Natural killer cell treated with Interleukin-12 subunit alpha and Interleukin-12 subunit beta and Interleukin-15 and Interleukin-18, amount 100 ng/mL, for 72 hours (primary cell): ENCODE data around the gene RNFT2. TPM values are rescaled to one million over a fixed set of nuclear protein-coding genes. Genes with fewer than 3 reads are reported as not detected.

Experiments used
- ATAC-seq, 2 donors: fragments of 150-1000 bp; cut with Tn5 transposase in 1 of 2; sonication (Bioruptor Pico), chemical (Tn5 transposase) in 1 of 2; 2 replicates each; pipeline ENCODE4 v1.10.0; 2021
- DNase-seq: peaks from one replicate; pipeline ENCODE4 v3.0.0; 2022; ENCODE audit warnings: low spot score
- H3K27ac Mint-ChIP-seq, 2 donors: 1 replicate in 1 of 2; 2 replicates in 1 of 2; pipeline ENCODE4 v1.8.0; 2022; ENCODE audit warnings: mixed read lengths in 2 of 2, mild to moderate bottlenecking in 1 of 2, moderate library complexity in 1 of 2
- H3K27me3 Mint-ChIP-seq, 2 donors: 1 replicate in 1 of 2; 2 replicates in 1 of 2; pipeline ENCODE4 v1.8.0; 2022; ENCODE audit warnings: mixed read lengths in 2 of 2
- H3K36me3 Mint-ChIP-seq: one replicate; pipeline ENCODE4 v1.8.0; 2022; ENCODE audit warnings: mixed read lengths
- H3K4me1 Mint-ChIP-seq, 2 donors: 1 replicate in 1 of 2; 2 replicates in 1 of 2; pipeline ENCODE4 v1.8.0; 2022; ENCODE audit warnings: low read depth in 2 of 2, mixed read lengths in 2 of 2, mild to moderate bottlenecking in 1 of 2
- H3K4me3 Mint-ChIP-seq: one replicate; pipeline ENCODE4 v1.8.0; 2022; ENCODE audit warnings: mixed read lengths
- H3K9me3 Mint-ChIP-seq: 2 replicates; pipeline ENCODE4 v1.8.0; 2022; ENCODE audit warnings: mixed read lengths
- total RNA-seq, 2 donors: library from RNA; stranded (reverse); gene quantifications; one replicate each; pipeline ENCODE4 v1.2.3, GENCODE V29; 2022

RNFT2 gene
- total RNA-seq, 2 donors from 2014 or later, result 17.2 to 18.3 TPM

DNA sequence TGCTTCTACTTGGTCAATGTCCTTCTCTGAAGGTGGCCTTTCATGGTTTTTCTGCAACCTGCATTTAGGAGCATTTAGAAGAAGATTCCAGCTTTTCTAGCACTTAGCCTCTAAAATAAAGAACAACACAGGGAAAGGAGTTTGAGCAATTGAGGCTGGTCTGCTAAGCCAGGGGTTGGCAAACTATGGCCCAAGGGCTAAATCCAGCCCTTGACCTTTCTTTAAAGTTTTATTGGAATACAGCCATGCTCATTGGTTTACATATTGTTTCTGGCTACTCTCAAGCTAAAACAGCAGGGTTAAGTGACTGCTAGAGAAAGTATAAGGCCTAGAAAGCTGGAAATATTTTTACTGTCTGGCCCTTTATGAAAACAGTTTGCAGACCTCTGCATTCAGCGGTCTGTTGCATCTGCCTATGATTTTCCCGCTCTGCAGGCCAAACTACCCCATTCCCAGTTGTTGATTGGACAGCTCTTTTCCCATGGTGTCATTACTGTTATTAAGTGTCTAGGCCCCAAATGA lies 39.5 kb upstream of the RNFT2 start:
- no peak overlapping the region for H3K27ac Mint-ChIP-seq
- H3K4me1 Mint-ChIP-seq, result peaks cover 3 to 10% of the 10 kb centered on the region in 2 donors
- no peak overlapping the region for H3K4me3 Mint-ChIP-seq
- ATAC-seq (no peak), DNase-seq (no peak)
- H3K36me3 Mint-ChIP-seq, result no peaks in the 10 kb centered on the region
- no peaks in the 10 kb centered on the region for H3K9me3 Mint-ChIP-seq
- peaks cover 21 to 31% of the 10 kb centered on the region in 2 donors for H3K27me3 Mint-ChIP-seq

DNA sequence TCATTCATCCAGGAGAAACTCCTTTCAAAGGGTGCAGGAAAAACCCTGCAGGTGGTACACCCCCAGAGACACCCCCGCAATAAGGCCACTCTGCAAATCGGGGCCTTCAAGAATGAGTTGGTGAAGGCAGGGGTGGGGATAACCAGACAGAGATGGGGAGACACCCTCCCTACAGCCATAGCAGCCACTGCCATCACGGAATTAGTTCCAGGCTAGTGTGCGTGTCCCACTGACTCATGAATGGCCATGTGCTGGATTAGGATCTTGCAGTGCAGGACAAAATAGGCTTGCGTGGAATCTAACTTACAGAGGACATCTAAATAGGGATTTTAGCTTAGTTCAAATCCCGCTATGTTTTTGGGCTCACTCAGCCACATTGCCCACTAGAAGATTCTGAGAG lies 38.0 kb upstream of the RNFT2 start:
- no peaks in the 10 kb centered on the region for H3K9me3 Mint-ChIP-seq
- H3K4me3 Mint-ChIP-seq, result no peak overlapping the region
- DNase-seq (no peak), ATAC-seq (no peak)
- peaks cover 12 to 20% of the 10 kb centered on the region in 2 donors for H3K27me3 Mint-ChIP-seq
- H3K36me3 Mint-ChIP-seq, result no peaks in the 10 kb centered on the region
- peaks cover 3 to 6% of the 10 kb centered on the region in 2 donors for H3K4me1 Mint-ChIP-seq
- no peak overlapping the region for H3K27ac Mint-ChIP-seq

DNA sequence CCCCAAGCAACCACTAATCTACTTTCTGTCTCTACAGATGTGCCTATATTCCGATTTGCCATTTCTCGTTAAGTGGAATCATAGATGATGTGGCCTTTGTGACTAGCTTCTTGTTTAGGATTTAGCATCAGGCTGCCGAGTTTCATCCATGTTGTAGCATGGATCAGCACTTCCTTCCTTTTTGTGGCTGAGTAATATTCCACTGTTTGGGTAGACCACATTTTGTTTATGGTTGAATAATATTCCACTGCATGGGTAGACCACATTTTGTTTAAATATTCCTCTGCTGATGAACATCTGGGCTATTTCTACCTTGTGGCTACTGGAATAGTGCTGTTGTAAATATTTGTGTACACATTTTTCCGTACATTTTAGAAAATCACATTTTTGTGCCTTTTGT lies 36.7 kb upstream of the RNFT2 start:
- Mint-ChIP-seq H3K36me3 (no peaks in the 10 kb centered on the region), H3K27me3 (peaks cover 7 to 14% of the 10 kb centered on the region in 2 donors), H3K27ac (no peak overlapping the region)

DNA sequence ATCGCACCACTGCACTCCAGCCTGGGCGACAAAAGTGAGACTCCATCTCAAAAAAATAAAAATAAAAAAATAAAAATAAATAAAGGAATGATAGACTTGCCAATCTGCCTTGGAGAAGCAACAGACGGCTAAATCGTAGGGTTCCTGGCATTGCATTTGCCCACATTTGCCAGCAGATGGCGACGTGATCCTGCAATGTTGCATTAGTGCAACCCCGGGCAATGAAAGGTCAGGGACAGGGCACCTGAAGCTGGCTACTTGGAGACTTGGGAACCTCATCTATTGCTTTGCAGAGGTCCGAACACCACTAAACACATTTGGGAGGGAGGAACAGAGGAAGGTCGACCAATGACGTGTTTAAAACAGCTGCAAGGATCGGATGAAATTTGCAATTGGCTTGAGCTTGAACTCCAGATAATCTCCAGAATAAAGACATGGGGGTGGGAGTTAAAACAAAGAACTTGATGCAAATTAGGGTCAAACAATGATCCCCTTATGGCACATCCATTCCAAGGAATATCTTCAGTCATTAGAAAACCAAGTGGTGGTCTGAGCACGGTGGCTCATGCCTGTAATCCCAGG lies 34.8 kb upstream of the RNFT2 start:
- Mint-ChIP-seq H3K36me3 (no peaks in the 10 kb centered on the region), H3K4me3 (no peak overlapping the region), H3K4me1 (peaks cover 3 to 5% of the 10 kb centered on the region in 2 donors), H3K9me3 (no peaks in the 10 kb centered on the region), H3K27me3 (peaks cover 4 to 16% of the 10 kb centered on the region in 2 donors), H3K27ac (no peak overlapping the region)
- peak; percentile 75 for DNase-seq
- peak; percentile 64 to 75 for ATAC-seq

More for the DNA sequence above, 36.7 kb upstream of the RNFT2 start:
- Mint-ChIP-seq H3K4me3 (no peak overlapping the region), H3K4me1 (peaks cover 3 to 5% of the 10 kb centered on the region in 2 donors), H3K9me3 (no peaks in the 10 kb centered on the region)
- no peak for DNase-seq
- no peak for ATAC-seq

DNA sequence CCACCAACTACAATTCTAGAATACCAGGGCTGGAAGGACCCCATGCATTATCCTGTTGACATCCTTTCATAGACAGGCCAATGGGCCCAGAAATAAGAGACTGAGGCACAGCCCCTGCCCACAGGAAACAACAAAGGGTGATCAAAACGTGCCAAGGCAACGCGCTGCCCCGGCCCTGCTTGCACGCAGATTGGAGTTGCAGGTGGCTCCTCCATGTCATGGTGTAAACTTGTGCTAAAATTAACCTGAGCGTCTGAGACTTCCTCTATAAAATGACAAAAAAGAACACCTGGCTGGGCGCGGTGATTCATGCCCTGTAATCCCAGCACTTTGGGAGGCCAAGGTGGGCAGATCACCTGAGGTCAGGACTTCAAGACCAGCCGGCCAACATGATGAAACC lies 30.4 kb upstream of the RNFT2 start:
- no peaks in the 10 kb centered on the region for H3K9me3 Mint-ChIP-seq
- no peak overlapping the region for H3K27ac Mint-ChIP-seq
- H3K4me3 Mint-ChIP-seq, result no peak overlapping the region
- DNase-seq (no peak), ATAC-seq (no peak)
- H3K4me1 Mint-ChIP-seq, result peaks cover 12 to 14% of the 10 kb centered on the region in 2 donors
- peaks cover 14 to 23% of the 10 kb centered on the region in 2 donors for H3K27me3 Mint-ChIP-seq
- H3K36me3 Mint-ChIP-seq, result no peaks in the 10 kb centered on the region

DNA sequence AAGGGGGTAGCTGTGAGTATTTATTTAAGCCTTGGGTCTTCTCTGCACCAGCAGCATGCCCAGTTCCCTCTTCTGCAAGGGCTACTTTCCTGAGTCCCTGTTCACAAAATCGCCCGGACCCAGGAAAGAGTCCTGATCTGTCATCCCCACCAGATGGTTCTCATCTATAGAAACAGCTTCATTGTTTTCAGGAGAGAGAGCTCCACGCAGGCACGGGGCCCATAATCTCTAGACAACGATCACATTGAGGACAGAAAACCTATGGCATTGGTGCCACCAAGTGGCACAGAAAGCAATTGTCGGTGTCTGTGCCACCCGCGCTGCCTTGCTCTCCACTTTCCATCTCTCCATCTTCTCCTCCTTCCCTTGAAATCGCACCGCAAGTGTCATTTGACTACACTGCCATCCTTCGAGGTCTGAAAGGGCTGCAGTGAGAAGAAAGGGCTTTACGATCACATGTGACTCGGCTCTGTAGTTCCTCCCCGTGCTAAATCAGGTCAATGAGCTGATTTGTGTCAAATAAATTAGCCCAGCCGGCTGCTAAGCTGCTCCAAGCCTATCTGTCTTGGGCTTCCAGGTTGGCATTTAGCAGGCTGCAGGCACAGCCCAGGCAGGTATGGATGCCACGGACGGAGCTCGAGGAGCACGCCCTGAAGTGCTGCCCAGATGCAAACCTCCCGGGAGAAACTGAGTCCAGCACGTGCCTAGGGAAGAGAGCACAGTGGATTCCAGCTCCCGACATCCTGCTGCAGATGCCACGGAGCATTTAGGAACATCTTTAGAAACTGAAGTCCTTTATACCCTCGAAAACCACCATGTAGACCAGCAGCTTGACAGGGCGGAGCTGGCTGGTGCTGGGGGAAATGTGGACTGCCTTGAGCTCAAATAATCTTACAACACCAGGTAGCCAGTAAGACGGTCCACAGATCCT lies 29.0 kb upstream of the RNFT2 start:
- DNase-seq, result no peak
- Mint-ChIP-seq H3K9me3 (no peaks in the 10 kb centered on the region), H3K36me3 (no peaks in the 10 kb centered on the region), H3K4me3 (no peak overlapping the region), H3K27ac (no peak overlapping the region), H3K4me1 (peaks cover 9% of the 10 kb centered on the region in 2 donors), H3K27me3 (peaks cover 12 to 16% of the 10 kb centered on the region in 2 donors)
- ATAC-seq, result peak; percentile 46 to 60

DNA sequence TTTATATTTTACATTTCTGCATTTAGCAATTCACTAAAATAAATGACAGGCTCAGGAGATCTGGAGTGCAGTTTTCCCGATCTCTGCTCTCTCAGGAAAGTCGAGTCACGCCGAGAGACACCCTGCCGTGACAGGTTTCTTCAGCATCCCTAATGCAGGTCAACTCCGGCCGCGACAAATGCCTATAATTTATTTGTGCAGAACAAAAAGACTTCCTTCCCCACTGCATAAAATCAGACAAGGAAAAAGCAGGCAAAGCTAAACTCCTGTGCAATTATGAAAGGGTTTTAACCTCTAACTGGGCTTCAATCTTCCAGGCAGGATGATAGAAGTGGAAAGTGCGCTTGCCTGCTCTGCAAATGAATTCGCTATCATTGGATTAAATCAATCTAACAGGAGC lies 28.3 kb upstream of the RNFT2 start:
- no peak for ATAC-seq
- H3K27ac Mint-ChIP-seq, result no peak overlapping the region
- no peaks in the 10 kb centered on the region for H3K9me3 Mint-ChIP-seq
- H3K36me3 Mint-ChIP-seq, result no peaks in the 10 kb centered on the region
- peaks cover 12 to 16% of the 10 kb centered on the region in 2 donors for H3K27me3 Mint-ChIP-seq
- H3K4me3 Mint-ChIP-seq, result no peak overlapping the region
- DNase-seq, result no peak
- H3K4me1 Mint-ChIP-seq, result peaks cover 9% of the 10 kb centered on the region in 2 donors

DNA sequence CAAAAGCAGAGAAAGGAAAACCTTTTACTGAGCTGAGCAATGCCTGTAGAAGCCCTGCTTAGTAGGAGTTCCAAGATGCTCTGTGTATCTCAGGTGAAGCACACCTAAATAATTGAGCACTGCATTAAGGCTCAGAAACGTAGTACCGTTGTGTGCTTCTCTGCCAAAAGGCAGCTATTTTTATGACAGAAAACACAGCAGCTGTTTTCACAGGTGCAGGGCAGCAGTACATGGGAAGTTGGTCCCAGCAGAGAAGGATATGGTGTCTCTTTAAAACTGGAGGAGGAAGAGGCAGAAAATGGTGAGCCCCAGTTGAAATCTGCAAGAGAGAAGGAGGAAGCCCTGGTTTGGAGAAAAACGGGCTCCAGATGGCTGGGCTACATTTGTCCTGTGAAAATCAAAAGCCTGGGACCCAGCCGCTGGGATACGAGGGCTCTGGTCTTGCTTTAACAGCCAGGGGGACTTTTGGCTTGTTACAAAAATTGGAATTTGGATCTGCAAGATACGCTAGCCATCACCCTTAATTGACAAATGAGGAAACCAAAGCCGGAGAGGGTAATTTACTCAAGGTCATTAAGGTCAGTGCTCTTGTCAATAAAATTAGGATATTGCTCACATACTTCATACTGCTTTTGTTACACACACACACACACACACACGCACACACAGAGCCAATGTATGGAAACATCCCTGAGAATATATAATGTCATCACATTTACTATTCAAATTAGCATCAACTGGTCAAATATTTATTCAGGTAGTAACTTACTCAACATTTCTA lies 27.6 kb upstream of the RNFT2 start:
- Mint-ChIP-seq H3K27me3 (peaks cover 12 to 16% of the 10 kb centered on the region in 2 donors), H3K4me1 (peaks cover 9% of the 10 kb centered on the region in 2 donors), H3K27ac (no peak overlapping the region), H3K4me3 (no peak overlapping the region), H3K36me3 (peaks cover under 1% of the 10 kb centered on the region), H3K9me3 (no peaks in the 10 kb centered on the region)
- DNase-seq, result no peak
- ATAC-seq, result no peak

DNA sequence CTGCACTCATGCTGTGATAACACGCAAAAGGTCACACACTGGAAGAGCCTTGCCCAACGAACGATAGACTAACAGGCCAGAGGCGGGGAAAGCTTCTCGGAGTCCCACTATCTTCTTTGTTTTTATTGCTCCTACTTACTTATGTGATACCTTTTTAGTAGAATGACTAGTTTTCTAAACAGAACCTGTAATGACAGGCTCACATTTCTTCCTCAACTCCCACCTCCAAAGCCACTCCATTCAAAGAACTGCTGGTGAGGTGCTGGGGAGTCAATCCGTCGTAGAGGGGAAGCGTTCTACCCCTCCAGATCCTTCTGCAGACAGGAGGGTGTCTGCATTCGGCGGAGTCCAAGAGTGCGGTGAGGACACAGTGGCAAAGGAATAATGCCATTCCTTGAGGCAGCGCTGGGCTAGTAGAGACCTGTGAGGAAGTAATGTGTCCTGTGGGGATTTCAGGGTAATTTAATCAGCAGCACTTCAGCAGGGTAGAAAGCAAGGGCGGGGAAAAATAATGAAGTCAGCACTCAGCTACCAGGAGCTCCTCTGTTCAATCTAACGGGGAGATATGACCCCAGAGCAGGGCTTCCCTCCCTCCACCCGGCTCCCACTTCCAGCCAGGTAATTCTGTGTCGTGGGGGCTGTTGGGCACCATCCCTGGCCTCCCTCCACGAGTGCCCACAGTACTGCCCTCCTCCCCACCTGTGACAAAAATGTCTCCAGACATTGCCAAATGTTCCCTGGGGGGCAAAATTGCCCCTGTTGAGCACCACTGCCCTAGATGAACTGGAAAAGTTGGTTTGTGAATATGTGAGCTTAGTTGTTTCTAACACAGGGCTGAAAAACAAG lies 25.4 kb upstream of the RNFT2 start:
- Mint-ChIP-seq H3K36me3 (peaks cover 17% of the 10 kb centered on the region), H3K27me3 (peaks cover 10% of the 10 kb centered on the region in 2 donors), H3K4me3 (no peak overlapping the region), H3K4me1 (peaks cover 9% of the 10 kb centered on the region in 2 donors), H3K9me3 (no peaks in the 10 kb centered on the region), H3K27ac (no peak overlapping the region)
- ATAC-seq (peak in 1 of 2 donors; percentile 15), DNase-seq (no peak)

DNA sequence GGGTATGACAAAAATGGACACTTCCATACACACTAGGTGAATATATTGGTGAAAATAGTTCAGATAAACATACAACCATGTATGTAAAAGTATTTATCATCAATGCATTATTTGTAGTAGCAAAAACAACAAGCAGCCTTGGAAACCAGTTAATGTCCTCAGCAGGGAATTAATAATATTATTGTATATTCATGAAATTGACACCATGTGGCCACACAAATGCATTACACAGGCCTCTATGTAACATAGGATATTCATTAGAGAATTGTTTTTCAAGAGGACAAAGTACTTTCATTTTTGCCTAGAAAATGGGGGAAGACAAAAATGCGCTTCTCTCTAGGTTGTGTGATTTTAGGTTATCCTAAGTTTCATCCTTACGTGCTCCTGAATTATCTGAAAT lies 24.6 kb upstream of the RNFT2 start:
- peaks cover 7 to 8% of the 10 kb centered on the region in 2 donors for H3K4me1 Mint-ChIP-seq
- no peak overlapping the region for H3K4me3 Mint-ChIP-seq
- no peak for DNase-seq
- ATAC-seq, result no peak
- no peaks in the 10 kb centered on the region for H3K9me3 Mint-ChIP-seq
- H3K27me3 Mint-ChIP-seq, result peaks cover 6 to 8% of the 10 kb centered on the region in 2 donors
- no peak overlapping the region for H3K27ac Mint-ChIP-seq
- H3K36me3 Mint-ChIP-seq, result peaks cover 17% of the 10 kb centered on the region

DNA sequence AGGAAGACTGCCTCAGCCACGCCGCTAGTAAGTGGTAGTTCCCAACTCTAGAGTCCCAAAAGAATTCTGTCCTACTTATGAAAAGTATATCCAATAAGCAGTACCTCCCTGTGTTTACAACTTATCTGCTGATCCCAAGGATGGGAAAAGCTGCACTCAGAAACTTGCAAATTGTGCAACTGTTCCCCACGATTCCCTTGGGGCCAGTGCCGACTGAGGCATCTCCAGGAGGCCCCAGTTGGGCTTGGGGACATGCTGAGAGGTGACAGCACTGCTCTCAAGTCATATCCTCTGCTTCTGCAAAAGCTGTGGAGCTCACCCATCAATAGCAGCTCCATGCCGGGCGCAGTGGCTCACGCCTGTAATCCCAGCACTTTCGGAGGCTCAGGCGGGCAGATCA lies 23.9 kb upstream of the RNFT2 start:
- no peak overlapping the region for H3K4me3 Mint-ChIP-seq
- H3K9me3 Mint-ChIP-seq, result no peaks in the 10 kb centered on the region
- H3K27ac Mint-ChIP-seq, result no peak overlapping the region
- DNase-seq (no peak), ATAC-seq (no peak)
- H3K4me1 Mint-ChIP-seq, result peaks cover under 1 to 6% of the 10 kb centered on the region in 2 donors
- peaks cover 0 to 1% of the 10 kb centered on the region in 2 donors for H3K27me3 Mint-ChIP-seq
- peaks cover 21% of the 10 kb centered on the region for H3K36me3 Mint-ChIP-seq

DNA sequence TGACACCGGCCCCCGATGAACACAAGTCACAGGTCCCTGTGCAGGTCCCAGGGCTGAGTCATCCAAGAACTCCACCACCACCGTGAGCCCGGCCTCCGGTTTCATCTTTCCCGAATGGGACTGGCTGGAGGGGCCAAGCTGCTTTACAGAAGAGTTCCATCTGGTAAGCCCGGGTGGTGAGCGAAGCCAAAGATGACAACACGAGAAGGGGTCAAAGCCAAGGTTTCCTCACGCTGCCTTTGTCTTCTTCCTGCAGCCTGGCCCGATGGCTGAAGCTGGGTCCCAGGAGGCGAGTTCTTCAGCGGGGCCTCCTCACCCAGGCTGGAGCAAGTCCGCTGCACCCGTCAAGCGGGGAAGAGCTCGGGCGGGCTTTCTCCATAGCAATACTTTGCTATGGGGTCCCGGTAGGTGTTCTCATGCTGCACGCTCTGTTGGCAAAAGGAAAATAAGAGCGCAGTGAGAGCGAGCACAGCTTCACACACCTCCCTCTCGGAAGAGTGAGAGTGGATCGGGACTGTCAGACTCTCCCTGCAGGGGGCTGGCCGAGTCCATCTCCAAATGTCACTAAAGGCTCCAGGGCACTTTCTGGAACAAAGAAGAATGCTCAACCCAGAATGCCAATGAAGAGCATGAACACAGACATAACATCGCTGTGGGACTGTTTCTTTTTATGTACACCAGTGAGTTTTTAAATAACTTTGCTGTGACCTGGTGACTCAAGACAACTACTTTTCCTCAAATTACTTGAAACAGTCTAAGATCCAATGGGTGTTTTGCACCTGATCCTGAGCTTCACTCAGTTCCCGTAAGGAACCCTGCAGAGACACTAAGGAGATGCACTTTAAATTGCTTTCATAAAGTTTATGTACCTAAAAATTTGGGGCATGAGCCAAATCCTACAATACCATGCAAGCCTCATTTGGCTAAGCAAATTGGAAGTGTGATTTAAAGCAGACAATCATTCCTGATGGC lies 20.4 kb upstream of the RNFT2 start:
- Mint-ChIP-seq H3K27me3 (no peaks in the 10 kb centered on the region), H3K4me3 (no peak overlapping the region), H3K36me3 (peaks cover 39% of the 10 kb centered on the region), H3K4me1 (peaks cover 13 to 16% of the 10 kb centered on the region in 2 donors), H3K9me3 (no peaks in the 10 kb centered on the region), H3K27ac (no peak overlapping the region)
- ATAC-seq (no peak), DNase-seq (no peak)
